ENCODE measurements around the gene SALL3. TPM values are rescaled to one million over a fixed set of nuclear protein-coding genes. Genes with fewer than 3 reads are reported as not detected.

The SALL3 gene
- total RNA-seq, 3 donors from 2014 or later (not counting 1 experiment from before 2014, with no cell fraction given) = not detected

DNA sequence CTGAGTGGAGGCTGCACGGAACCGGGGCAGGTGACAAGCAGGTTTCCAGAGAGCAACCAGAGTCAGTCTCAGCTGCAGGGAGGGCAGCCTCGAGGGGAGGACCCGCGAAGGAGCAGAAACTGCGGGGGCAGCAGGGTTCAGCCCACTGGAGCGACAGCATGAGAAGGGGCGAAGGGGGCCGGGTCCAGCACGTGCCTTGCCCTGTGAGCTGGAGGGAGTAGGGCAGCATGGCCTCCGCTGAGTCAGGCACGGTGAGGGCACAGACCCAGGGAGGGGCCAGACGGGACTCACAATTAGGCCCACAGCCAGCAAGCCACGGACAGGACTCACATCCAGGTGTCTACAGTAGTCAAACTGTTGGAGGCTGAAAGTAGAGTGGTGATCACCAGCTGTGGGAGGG is 66.9 kb downstream of the SALL3 start:
- no peaks in the 10 kb centered on the region for H3K4me1 ChIP-seq (ENCODE audit: control insufficient read depth, insufficient read depth, low read length)
- 82% methylated on average over 14 of the region's 14 CpGs for WGBS (ENCODE audit: insufficient coverage)
- no peak for DNase-seq
- no peak overlapping the region for H3K4me3 ChIP-seq (ENCODE audit: low read length)
- no peaks in the 10 kb centered on the region for H3K9me3 Mint-ChIP-seq
- TF ChIP-seq, protein P1, sequence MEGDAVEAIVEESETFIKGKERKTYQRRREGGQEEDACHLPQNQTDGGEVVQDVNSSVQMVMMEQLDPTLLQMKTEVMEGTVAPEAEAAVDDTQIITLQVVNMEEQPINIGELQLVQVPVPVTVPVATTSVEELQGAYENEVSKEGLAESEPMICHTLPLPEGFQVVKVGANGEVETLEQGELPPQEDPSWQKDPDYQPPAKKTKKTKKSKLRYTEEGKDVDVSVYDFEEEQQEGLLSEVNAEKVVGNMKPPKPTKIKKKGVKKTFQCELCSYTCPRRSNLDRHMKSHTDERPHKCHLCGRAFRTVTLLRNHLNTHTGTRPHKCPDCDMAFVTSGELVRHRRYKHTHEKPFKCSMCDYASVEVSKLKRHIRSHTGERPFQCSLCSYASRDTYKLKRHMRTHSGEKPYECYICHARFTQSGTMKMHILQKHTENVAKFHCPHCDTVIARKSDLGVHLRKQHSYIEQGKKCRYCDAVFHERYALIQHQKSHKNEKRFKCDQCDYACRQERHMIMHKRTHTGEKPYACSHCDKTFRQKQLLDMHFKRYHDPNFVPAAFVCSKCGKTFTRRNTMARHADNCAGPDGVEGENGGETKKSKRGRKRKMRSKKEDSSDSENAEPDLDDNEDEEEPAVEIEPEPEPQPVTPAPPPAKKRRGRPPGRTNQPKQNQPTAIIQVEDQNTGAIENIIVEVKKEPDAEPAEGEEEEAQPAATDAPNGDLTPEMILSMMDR (IDR thresholded peaks at IDR 0.05) = no peak
- no peak for ATAC-seq
- no peaks in the 10 kb centered on the region for H3K27me3 ChIP-seq (ENCODE audit: control insufficient read depth, insufficient read depth, low read length)
- no peaks in the 10 kb centered on the region for H3K9me3 ChIP-seq (ENCODE audit: control insufficient read depth, insufficient read depth, low read length)
- H3K4me3 Mint-ChIP-seq = no peak overlapping the region
- intact Hi-C loops (cut with micrococcal nuclease) = no loop called here
- H3K27ac ChIP-seq (ENCODE audit: low read length) = no peak overlapping the region
- H3K27ac Mint-ChIP-seq = no peak overlapping the region
- no peaks in the 10 kb centered on the region for H3K4me1 Mint-ChIP-seq
- H3K36me3 Mint-ChIP-seq = no peaks in the 10 kb centered on the region
- H3K27me3 Mint-ChIP-seq (ENCODE audit: low read depth in 2 of 2) = peaks cover 5 to 8% of the 10 kb centered on the region in 2 donors
- no peaks in the 10 kb centered on the region for H3K36me3 ChIP-seq (ENCODE audit: control insufficient read depth, insufficient read depth, low read length)

DNA sequence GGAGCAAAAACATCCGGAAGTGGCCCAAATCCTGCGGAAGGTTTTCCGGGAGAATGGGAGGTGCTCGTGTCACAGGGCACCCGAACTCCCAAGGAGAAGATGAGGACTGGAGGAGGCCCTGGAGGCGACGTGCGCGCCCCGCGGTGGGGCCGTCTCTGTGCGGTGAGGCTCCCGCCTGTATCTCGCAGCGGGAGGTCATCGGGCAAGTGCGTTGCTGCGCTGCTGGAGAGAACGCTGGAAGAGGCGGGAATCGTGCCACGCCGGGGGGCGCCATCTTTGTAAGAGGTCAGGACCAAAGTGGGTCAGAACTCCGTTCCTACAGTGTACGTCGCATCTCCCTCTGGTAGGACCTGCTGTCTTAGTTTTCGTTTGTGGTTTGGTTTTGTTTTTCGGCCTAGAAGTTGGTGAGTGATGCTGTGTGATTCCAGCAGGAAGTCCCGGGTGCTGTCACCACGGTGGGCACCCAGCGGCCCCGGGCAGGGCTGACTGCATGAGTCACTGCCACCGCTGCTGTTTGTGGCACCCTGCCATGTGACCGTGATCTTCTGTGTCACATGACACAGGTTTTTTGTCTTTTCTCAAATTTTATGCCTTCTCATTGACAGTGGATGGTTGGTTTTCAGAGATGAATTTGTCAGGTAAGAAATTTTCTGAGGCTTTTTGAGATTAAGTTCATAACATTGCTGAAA is 68.1 kb downstream of the SALL3 start:
- Mint-ChIP-seq H3K27me3 (ENCODE audit: low read depth in 2 of 2) (peaks cover 9 to 17% of the 10 kb centered on the region in 2 donors), H3K27ac (no peak overlapping the region), H3K9me3 (no peaks in the 10 kb centered on the region), H3K4me1 (no peaks in the 10 kb centered on the region), H3K4me3 (no peak overlapping the region), H3K36me3 (no peaks in the 10 kb centered on the region)
- DNase-seq (peak in 1 of 2 donors; percentile 9), ATAC-seq (peak in 1 of 3 donors; percentile 26)
- Histone ChIP-seq H3K9me3 (ENCODE audit: control insufficient read depth, insufficient read depth, low read length) (no peaks in the 10 kb centered on the region), H3K27ac (ENCODE audit: low read length) (no peak overlapping the region), H3K36me3 (ENCODE audit: control insufficient read depth, insufficient read depth, low read length) (no peaks in the 10 kb centered on the region), H3K4me3 (ENCODE audit: low read length) (no peak overlapping the region), H3K27me3 (ENCODE audit: control insufficient read depth, insufficient read depth, low read length) (no peaks in the 10 kb centered on the region), H3K4me1 (ENCODE audit: control insufficient read depth, insufficient read depth, low read length) (no peaks in the 10 kb centered on the region)
- WGBS (ENCODE audit: insufficient coverage) = 88% methylated on average over 36 of the region's 36 CpGs
- TF ChIP-seq, protein P1 (IDR thresholded peaks at IDR 0.05) = no peak
- intact Hi-C loops (cut with micrococcal nuclease) = no loop called here

DNA sequence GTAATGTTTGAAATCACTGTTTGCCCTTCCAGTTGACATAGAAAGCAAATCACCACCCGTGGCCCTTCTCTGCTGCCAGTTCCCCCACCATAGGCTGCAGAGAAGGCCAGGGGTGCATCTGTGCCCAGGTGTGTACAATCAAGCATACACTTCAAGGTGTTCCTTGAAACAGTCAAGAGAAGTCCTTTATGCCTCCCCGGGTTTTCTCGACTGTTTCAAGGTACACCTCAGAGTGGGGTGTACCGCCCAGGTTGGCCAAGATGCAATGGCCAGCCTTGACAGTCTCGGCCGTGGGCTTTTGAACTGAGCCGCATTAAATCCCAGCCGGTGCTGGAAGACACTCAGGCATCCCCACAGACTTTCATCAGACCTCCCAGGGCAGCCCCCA is 68.6 kb downstream of the SALL3 start:
- ATAC-seq (no peak), DNase-seq (no peak)
- no peaks in the 10 kb centered on the region for H3K4me1 Mint-ChIP-seq
- no peak overlapping the region for H3K27ac Mint-ChIP-seq
- H3K36me3 Mint-ChIP-seq = no peaks in the 10 kb centered on the region
- Histone ChIP-seq H3K9me3 (ENCODE audit: control insufficient read depth, insufficient read depth, low read length) (no peaks in the 10 kb centered on the region), H3K27me3 (ENCODE audit: control insufficient read depth, insufficient read depth, low read length) (no peaks in the 10 kb centered on the region), H3K27ac (ENCODE audit: low read length) (no peak overlapping the region), H3K36me3 (ENCODE audit: control insufficient read depth, insufficient read depth, low read length) (no peaks in the 10 kb centered on the region), H3K4me1 (ENCODE audit: control insufficient read depth, insufficient read depth, low read length) (no peaks in the 10 kb centered on the region), H3K4me3 (ENCODE audit: low read length) (no peak overlapping the region)
- TF ChIP-seq, protein P1 (IDR thresholded peaks at IDR 0.05) = no peak
- intact Hi-C loops (cut with micrococcal nuclease) = no loop called here
- no peaks in the 10 kb centered on the region for H3K9me3 Mint-ChIP-seq
- H3K27me3 Mint-ChIP-seq (ENCODE audit: low read depth in 2 of 2) = peaks cover 13 to 17% of the 10 kb centered on the region in 2 donors
- H3K4me3 Mint-ChIP-seq = no peak overlapping the region
- 92% methylated on average over 8 of the region's 8 CpGs for WGBS (ENCODE audit: insufficient coverage)

DNA sequence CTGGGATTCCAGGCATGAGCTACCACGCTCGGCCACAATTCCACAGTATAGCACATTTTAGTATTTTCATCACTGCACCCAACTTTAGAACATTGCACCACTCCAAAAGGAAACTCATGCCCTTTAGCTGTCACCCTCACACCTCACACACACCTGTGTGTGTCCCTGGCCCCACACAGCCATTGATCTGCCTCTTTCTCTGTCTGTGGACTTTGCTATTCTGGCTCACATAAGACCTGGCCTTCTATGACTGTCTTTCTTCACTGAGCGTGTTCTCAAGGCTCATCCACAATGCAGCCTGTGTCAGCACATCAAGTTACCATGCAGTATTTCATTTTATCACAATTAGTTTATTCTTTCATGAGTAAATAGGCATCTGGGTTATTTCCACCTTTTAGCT is 69.9 kb downstream of the SALL3 start:
- intact Hi-C loops (cut with micrococcal nuclease) = no loop called here
- TF ChIP-seq, protein P1 (IDR thresholded peaks at IDR 0.05) = no peak
- H3K9me3 ChIP-seq (ENCODE audit: control insufficient read depth, insufficient read depth, low read length) = no peaks in the 10 kb centered on the region
- Mint-ChIP-seq H3K9me3 (no peaks in the 10 kb centered on the region), H3K27me3 (ENCODE audit: low read depth in 2 of 2) (peaks cover 12 to 17% of the 10 kb centered on the region in 2 donors), H3K4me1 (no peaks in the 10 kb centered on the region), H3K4me3 (no peak overlapping the region), H3K27ac (no peak overlapping the region), H3K36me3 (no peaks in the 10 kb centered on the region)
- H3K36me3 ChIP-seq (ENCODE audit: control insufficient read depth, insufficient read depth, low read length) = no peaks in the 10 kb centered on the region
- whole genome bisulfite sequencing (ENCODE audit: insufficient coverage) = 100% methylated on average over 3 of the region's 3 CpGs
- DNase-seq (no peak), ATAC-seq (no peak)
- H3K4me1 ChIP-seq (ENCODE audit: control insufficient read depth, insufficient read depth, low read length) = no peaks in the 10 kb centered on the region
- no peak overlapping the region for H3K4me3 ChIP-seq (ENCODE audit: low read length)
- H3K27me3 ChIP-seq (ENCODE audit: control insufficient read depth, insufficient read depth, low read length) = no peaks in the 10 kb centered on the region
- H3K27ac ChIP-seq (ENCODE audit: low read length) = no peak overlapping the region
